Neural crest cell (in vitro differentiated cells): ENCODE data around the gene CFAP54. TPM values are rescaled to one million over a fixed set of nuclear protein-coding genes. Genes with fewer than 3 reads are reported as not detected.

Source experiments
- DNase-seq: peaks from one replicate; pipeline ENCODE4 v3.0.0; 2021; ENCODE audit warnings: low read depth, mixed read lengths, low spot score
- H3K27ac Mint-ChIP-seq: one replicate; pipeline ENCODE4 v1.8.0; 2021; ENCODE audit warnings: mild to moderate bottlenecking, mixed read lengths; ENCODE audit not compliant: unreplicated experiment
- H3K27me3 Mint-ChIP-seq: 2 replicates; pipeline ENCODE4 v1.8.0; 2021; ENCODE audit warnings: low read depth, mild to moderate bottlenecking, mixed read lengths
- H3K36me3 Mint-ChIP-seq: 2 replicates; pipeline ENCODE4 v1.8.0; 2021; ENCODE audit warnings: low read depth, mild to moderate bottlenecking, mixed read lengths
- H3K4me1 Mint-ChIP-seq: 2 replicates; pipeline ENCODE4 v1.8.0; 2021; ENCODE audit warnings: mixed read lengths
- H3K4me3 Mint-ChIP-seq: one replicate; pipeline ENCODE4 v1.8.0; 2021; ENCODE audit warnings: mild to moderate bottlenecking, mixed read lengths
- H3K9me3 Mint-ChIP-seq: 2 replicates; pipeline ENCODE4 v1.8.0; 2021; ENCODE audit warnings: mixed read lengths
- CTCF ChIP-seq: fragments of 200-600 bp; sonication (generic); conservative IDR thresholded peaks from 2 replicates; pipeline ENCODE4 v1.5.0; 2021; ENCODE audit warnings: antibody characterized with exemption, mild to moderate bottlenecking
- total RNA-seq: library from RNA; stranded (reverse); gene quantifications from 2 replicates; pipeline ENCODE4 v1.2.1, GENCODE V29; 2021

CFAP54 gene
- total RNA-seq, 1 donor from 2014 or later: 3.1 TPM

GRCh38 chr12:96897421-96897820, 408.0 kb downstream of the CFAP54 start:
- Mint-ChIP-seq H3K27ac (no peak overlapping the region), H3K36me3 (peaks cover 7% of the 10 kb centered on the region), H3K4me3 (no peak overlapping the region), H3K27me3 (no peaks in the 10 kb centered on the region), H3K9me3 (peaks cover 6% of the 10 kb centered on the region), H3K4me1 (no peaks in the 10 kb centered on the region)
- no peak for DNase-seq
- no peak for TF ChIP-seq CTCF

GRCh38 chr12:96901175-96901574, 411.8 kb downstream of the CFAP54 start:
- Mint-ChIP-seq H3K27ac (no peak overlapping the region), H3K4me3 (no peak overlapping the region), H3K27me3 (no peaks in the 10 kb centered on the region), H3K36me3 (no peaks in the 10 kb centered on the region), H3K4me1 (no peaks in the 10 kb centered on the region), H3K9me3 (peaks cover 2% of the 10 kb centered on the region)
- DNase-seq: no peak
- TF ChIP-seq CTCF: no peak

- H3K4me3 Mint-ChIP-seq: no peak overlapping the region
- H3K36me3 Mint-ChIP-seq: no peaks in the 10 kb centered on the region
- DNase-seq: no peak
- H3K4me1 Mint-ChIP-seq: no peaks in the 10 kb centered on the region
- no peaks in the 10 kb centered on the region for H3K27me3 Mint-ChIP-seq
- peaks cover 2% of the 10 kb centered on the region for H3K9me3 Mint-ChIP-seq
- H3K27ac Mint-ChIP-seq: no peak overlapping the region
- peak; percentile 14 for TF ChIP-seq CTCF
Measured at GRCh38 chr12:96902076-96902475, 412.7 kb downstream of the CFAP54 start.

GRCh38 chr12:96906498-96906848, 417.1 kb downstream of the CFAP54 start:
- Mint-ChIP-seq H3K4me1 (peaks cover 33% of the 10 kb centered on the region), H3K4me3 (peak overlapping the region; percentile 88)

GRCh38 chr12:96906849-96907670, 417.7 kb downstream of the CFAP54 start, which contains the start of gene NEDD1:
TSS of gene NEDD1 (plus strand) at chr12:96907257. CDS start at chr12:96909760, 2,503 bp downstream.
- Mint-ChIP-seq H3K36me3 (no peaks in the 10 kb centered on the region), H3K27me3 (no peaks in the 10 kb centered on the region), H3K4me3 (peak within 1 kb of the TSS; percentile 97), H3K9me3 (peaks cover 2% of the 10 kb centered on the region), H3K27ac (peak within 1 kb of the TSS; percentile 97), H3K4me1 (peaks cover 36% of the 10 kb centered on the region)
- peak; percentile 84 for DNase-seq
- TF ChIP-seq CTCF: no peak

More at GRCh38 chr12:96906498-96906848, 417.1 kb downstream of the CFAP54 start:
- no peak for TF ChIP-seq CTCF
- Mint-ChIP-seq H3K27ac (peak overlapping the region; percentile 89), H3K36me3 (no peaks in the 10 kb centered on the region), H3K9me3 (peaks cover 2% of the 10 kb centered on the region), H3K27me3 (no peaks in the 10 kb centered on the region)
- no peak for DNase-seq
